ENCODE measurements around the gene ZNF578. TPM values are rescaled to one million over a fixed set of nuclear protein-coding genes. Genes with fewer than 3 reads are reported as not detected.
A peak's percentile ranks its signal among the peaks of the same experiment; 100 is the strongest.

ZNF578 gene
- total and polyA plus RNA-seq, 9 of the 15 experiments (the other 6 are each of a cell fraction or from before 2014, with no cell fraction given) = 0.05 to 0.29 (median 0.15) TPM

DNA sequence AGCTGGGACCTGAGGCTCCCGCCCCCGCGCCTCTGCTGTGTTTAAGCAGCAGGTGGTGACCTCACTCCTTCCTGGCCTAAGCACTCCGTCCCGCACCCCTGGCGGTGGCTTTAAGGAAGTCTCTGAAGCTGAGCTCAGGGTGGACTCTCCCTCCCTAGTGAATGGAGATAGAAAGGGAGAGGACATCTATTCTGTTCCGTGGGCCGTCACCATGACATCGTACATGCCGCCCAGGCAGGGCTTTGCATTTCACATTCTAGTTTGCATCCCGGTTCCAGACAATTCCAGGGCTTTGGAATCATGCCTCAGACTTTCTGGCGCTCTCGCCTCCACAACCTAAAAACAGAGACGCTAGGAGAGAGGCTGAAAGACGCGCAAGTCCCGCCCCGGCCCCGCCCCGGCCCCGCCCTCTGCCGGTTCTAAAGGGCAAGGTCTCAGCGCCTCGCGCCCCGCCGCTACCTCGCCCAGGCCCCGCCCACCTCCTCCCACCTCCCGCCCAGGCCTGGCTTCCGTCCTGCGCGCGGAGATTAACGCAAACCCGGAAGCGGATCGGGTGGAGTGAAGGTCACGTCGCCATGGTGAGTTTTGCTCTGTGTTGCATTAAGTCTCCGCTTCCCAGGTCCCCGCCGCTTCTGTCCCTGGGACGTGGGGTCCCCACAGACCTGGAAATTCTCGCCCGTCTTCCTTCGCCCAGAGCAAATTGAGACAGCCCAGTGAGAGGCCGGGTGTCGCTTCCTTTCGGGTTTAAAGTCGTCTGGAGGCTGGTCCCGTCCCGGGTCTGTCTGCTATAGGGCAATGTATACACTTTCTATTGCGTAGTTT is 74.0 kb downstream of the ZNF578 start, which contains the start of gene ZNF808 (continued):
- TF ChIP-seq, protein P1, sequence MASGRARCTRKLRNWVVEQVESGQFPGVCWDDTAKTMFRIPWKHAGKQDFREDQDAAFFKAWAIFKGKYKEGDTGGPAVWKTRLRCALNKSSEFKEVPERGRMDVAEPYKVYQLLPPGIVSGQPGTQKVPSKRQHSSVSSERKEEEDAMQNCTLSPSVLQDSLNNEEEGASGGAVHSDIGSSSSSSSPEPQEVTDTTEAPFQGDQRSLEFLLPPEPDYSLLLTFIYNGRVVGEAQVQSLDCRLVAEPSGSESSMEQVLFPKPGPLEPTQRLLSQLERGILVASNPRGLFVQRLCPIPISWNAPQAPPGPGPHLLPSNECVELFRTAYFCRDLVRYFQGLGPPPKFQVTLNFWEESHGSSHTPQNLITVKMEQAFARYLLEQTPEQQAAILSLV (tag; IDR thresholded peaks at IDR 0.05) = no peak
- TF ChIP-seq CXXC5 (CRISPR knock-in tag; IDR thresholded peaks at IDR 0.05) (peak; percentile 61), EP400 (IDR thresholded peaks at IDR 0.05) (peak; percentile 78), CTBP1 (IDR thresholded peaks at IDR 0.05; ENCODE audit: borderline replicate concordance) (no peak), SIN3A (IDR thresholded peaks at IDR 0.05; ENCODE audit: borderline replicate concordance in 2 of 2, control insufficient read depth in 1 of 2, low read depth in 2 of 2, low read length in 2 of 2) (peak in 1 of 2 experiments; percentile 40; a peak in 1 of 4 replicates), ZBTB1 (CRISPR knock-in tag; IDR thresholded peaks at IDR 0.05; ENCODE audit: borderline replicate concordance, low read depth) (no peak), EP300 (IDR thresholded peaks at IDR 0.05; ENCODE audit: low read length) (peak; percentile 12; the same call in 1 of the 2 replicates), LCOR (CRISPR knock-in tag; IDR thresholded peaks at IDR 0.05) (peak; percentile 66), MTA3 (IDR thresholded peaks at IDR 0.05; ENCODE audit: borderline replicate concordance) (no peak)
- TF ChIP-seq, protein P2, sequence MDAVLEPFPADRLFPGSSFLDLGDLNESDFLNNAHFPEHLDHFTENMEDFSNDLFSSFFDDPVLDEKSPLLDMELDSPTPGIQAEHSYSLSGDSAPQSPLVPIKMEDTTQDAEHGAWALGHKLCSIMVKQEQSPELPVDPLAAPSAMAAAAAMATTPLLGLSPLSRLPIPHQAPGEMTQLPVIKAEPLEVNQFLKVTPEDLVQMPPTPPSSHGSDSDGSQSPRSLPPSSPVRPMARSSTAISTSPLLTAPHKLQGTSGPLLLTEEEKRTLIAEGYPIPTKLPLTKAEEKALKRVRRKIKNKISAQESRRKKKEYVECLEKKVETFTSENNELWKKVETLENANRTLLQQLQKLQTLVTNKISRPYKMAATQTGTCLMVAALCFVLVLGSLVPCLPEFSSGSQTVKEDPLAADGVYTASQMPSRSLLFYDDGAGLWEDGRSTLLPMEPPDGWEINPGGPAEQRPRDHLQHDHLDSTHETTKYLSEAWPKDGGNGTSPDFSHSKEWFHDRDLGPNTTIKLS (IDR thresholded peaks at IDR 0.05; ENCODE audit: borderline replicate concordance, low read depth) = no peak
- TF ChIP-seq, protein P3, sequence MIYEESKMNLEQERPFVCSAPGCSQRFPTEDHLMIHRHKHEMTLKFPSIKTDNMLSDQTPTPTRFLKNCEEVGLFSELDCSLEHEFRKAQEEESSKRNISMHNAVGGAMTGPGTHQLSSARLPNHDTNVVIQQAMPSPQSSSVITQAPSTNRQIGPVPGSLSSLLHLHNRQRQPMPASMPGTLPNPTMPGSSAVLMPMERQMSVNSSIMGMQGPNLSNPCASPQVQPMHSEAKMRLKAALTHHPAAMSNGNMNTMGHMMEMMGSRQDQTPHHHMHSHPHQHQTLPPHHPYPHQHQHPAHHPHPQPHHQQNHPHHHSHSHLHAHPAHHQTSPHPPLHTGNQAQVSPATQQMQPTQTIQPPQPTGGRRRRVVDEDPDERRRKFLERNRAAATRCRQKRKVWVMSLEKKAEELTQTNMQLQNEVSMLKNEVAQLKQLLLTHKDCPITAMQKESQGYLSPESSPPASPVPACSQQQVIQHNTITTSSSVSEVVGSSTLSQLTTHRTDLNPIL (CRISPR knock-in tag; IDR thresholded peaks at IDR 0.05) = no peak
- TF ChIP-seq, protein P4, sequence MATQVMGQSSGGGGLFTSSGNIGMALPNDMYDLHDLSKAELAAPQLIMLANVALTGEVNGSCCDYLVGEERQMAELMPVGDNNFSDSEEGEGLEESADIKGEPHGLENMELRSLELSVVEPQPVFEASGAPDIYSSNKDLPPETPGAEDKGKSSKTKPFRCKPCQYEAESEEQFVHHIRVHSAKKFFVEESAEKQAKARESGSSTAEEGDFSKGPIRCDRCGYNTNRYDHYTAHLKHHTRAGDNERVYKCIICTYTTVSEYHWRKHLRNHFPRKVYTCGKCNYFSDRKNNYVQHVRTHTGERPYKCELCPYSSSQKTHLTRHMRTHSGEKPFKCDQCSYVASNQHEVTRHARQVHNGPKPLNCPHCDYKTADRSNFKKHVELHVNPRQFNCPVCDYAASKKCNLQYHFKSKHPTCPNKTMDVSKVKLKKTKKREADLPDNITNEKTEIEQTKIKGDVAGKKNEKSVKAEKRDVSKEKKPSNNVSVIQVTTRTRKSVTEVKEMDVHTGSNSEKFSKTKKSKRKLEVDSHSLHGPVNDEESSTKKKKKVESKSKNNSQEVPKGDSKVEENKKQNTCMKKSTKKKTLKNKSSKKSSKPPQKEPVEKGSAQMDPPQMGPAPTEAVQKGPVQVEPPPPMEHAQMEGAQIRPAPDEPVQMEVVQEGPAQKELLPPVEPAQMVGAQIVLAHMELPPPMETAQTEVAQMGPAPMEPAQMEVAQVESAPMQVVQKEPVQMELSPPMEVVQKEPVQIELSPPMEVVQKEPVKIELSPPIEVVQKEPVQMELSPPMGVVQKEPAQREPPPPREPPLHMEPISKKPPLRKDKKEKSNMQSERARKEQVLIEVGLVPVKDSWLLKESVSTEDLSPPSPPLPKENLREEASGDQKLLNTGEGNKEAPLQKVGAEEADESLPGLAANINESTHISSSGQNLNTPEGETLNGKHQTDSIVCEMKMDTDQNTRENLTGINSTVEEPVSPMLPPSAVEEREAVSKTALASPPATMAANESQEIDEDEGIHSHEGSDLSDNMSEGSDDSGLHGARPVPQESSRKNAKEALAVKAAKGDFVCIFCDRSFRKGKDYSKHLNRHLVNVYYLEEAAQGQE (IDR thresholded peaks at IDR 0.05; ENCODE audit: borderline replicate concordance) = peak; percentile 23; the same call in 1 of the 2 replicates
- TF ChIP-seq, protein P4 (CRISPR knock-in tag; IDR thresholded peaks at IDR 0.05; ENCODE audit: low read depth) = no peak
